ENCODE measurements around the gene FMN2.
"Not testable (repeated sequence)": the region's sequence is repeated elsewhere in the genome, so short reads cannot be mapped to it uniquely, and the experiment has no call there.

Gene FMN2

GRCh38 chr1:240391660-240392260 lies 300.1 kb downstream of the FMN2 start:
- no peak for DNase-seq

- no peak for DNase-seq
Observed at GRCh38 chr1:240394353-240394752, 302.7 kb downstream of the FMN2 start.

- no peak for DNase-seq
Observed at GRCh38 chr1:240395336-240395735, 303.7 kb downstream of the FMN2 start.

GRCh38 chr1:240399381-240399780 lies 307.7 kb downstream of the FMN2 start:
- DNase-seq = no peak

GRCh38 chr1:240401731-240402130 lies 310.0 kb downstream of the FMN2 start:
- no peak for DNase-seq

GRCh38 chr1:240402326-240402725 lies 310.6 kb downstream of the FMN2 start:
- DNase-seq = no peak

GRCh38 chr1:240404286-240404685 lies 312.6 kb downstream of the FMN2 start:
- DNase-seq = no peak

GRCh38 chr1:240405751-240406150 lies 314.1 kb downstream of the FMN2 start:
- DNase-seq = no peak

GRCh38 chr1:240407407-240407806 lies 315.7 kb downstream of the FMN2 start:
- no peak for DNase-seq

GRCh38 chr1:240409615-240410014 lies 317.9 kb downstream of the FMN2 start:
- DNase-seq = no peak

GRCh38 chr1:240413732-240414131 lies 322.0 kb downstream of the FMN2 start:
- DNase-seq = no peak

- no peak for DNase-seq
Observed at GRCh38 chr1:240414237-240414636, 322.6 kb downstream of the FMN2 start.

GRCh38 chr1:240415011-240415410 lies 323.3 kb downstream of the FMN2 start:
- not testable (repeated sequence) for DNase-seq

GRCh38 chr1:240415532-240415931 lies 323.8 kb downstream of the FMN2 start:
- DNase-seq = no peak

- DNase-seq = no peak
Observed at GRCh38 chr1:240417317-240417716, 325.6 kb downstream of the FMN2 start.

- no peak for DNase-seq
Observed at GRCh38 chr1:240420766-240421165, 329.1 kb downstream of the FMN2 start.

- no peak for DNase-seq
Observed at GRCh38 chr1:240423246-240423924, 331.7 kb downstream of the FMN2 start.

GRCh38 chr1:240424740-240425464 lies 333.2 kb downstream of the FMN2 start:
- DNase-seq = no peak

GRCh38 chr1:240426051-240426450 lies 334.4 kb downstream of the FMN2 start:
- DNase-seq = no peak

GRCh38 chr1:240435996-240436566 lies 344.4 kb downstream of the FMN2 start:
- DNase-seq = no peak

GRCh38 chr1:240441669-240442068 lies 350.0 kb downstream of the FMN2 start:
- no peak for DNase-seq

GRCh38 chr1:240445369-240445768 lies 353.7 kb downstream of the FMN2 start:
- no peak for DNase-seq

- DNase-seq = no peak
Observed at GRCh38 chr1:240455228-240455821, 363.6 kb downstream of the FMN2 start.
